ENCODE measurements around the gene LYPD4.

DNA sequence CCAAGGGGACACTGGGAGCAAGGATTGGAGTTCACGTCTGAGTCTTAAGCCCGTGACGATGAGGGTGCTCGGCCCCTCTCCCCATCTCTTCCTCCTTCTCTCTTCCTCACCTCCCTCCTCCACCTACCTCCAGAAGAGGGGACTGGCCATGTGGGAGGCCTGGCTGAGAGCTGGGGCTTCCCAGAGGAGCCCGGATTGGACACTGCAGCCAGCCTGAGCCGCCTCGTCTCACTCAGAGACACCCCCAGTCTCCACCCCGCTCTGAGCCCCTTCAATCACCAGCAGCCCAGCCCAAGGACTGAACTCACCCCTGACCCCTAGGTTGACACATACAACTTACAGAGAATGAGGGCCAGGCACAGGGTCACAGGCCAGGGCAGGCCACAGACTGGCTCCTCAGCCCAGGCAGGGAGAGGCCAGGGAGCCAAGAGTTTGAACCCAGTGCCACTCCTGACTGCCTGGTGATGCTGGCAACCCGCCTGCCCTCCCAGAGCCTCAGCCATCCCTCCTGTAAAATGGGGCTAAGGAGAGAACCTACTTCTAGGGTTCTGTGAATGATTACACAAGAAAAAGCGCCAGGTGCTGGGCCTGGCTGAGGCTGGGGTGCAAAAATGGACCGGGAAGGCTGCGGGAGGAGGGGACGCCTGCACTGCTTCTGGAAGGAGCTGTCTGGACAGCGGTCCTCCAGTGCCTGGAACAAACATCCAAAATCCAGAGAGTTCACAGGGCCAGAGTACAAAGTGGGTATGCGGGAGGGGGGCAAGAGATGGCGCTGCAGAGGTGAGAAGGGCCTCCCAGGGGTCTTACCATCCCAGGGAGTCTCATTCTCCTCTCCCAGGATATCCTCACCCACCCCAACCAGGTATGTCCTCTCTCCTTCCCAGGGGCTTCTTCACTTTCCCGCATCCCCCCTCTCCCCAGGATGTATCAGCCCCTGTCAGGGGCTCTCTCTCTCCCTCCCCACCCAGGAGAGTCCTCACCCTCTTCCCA, 33.7 kb upstream of the LYPD4 start:
- TF ChIP-seq, protein P1, sequence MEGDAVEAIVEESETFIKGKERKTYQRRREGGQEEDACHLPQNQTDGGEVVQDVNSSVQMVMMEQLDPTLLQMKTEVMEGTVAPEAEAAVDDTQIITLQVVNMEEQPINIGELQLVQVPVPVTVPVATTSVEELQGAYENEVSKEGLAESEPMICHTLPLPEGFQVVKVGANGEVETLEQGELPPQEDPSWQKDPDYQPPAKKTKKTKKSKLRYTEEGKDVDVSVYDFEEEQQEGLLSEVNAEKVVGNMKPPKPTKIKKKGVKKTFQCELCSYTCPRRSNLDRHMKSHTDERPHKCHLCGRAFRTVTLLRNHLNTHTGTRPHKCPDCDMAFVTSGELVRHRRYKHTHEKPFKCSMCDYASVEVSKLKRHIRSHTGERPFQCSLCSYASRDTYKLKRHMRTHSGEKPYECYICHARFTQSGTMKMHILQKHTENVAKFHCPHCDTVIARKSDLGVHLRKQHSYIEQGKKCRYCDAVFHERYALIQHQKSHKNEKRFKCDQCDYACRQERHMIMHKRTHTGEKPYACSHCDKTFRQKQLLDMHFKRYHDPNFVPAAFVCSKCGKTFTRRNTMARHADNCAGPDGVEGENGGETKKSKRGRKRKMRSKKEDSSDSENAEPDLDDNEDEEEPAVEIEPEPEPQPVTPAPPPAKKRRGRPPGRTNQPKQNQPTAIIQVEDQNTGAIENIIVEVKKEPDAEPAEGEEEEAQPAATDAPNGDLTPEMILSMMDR (IDR thresholded peaks at IDR 0.05): no peak
- no peak for TF ChIP-seq EZH2phosphoT487 (IDR thresholded peaks at IDR 0.05)
